Neuronal stem cell (in vitro differentiated cells): ENCODE data around the gene RBM6.

Source experiments
- DNase-seq: peaks from one replicate; pipeline ENCODE4 v3.0.0-alpha.2; 2013; ENCODE audit warnings: low spot score
- H2AFZ ChIP-seq: one replicate; pipeline ENCODE4 v1.6.1; 2013; ENCODE audit warnings: mild to moderate bottlenecking, low read length, inconsistent platforms
- H2AK5ac ChIP-seq: 2 replicates; pipeline ENCODE4 v1.6.1; 2013; ENCODE audit warnings: low read depth, mild to moderate bottlenecking, inconsistent platforms, low read length, moderate library complexity, mixed read lengths
- H2BK120ac ChIP-seq: 2 replicates; pipeline ENCODE4 v1.6.1; 2013; ENCODE audit warnings: low read depth, mild to moderate bottlenecking, inconsistent platforms, low read length, moderate library complexity, mixed read lengths
- H2BK12ac ChIP-seq: one replicate; pipeline ENCODE4 v1.6.1; 2013; ENCODE audit warnings: low read length, inconsistent platforms
- H2BK15ac ChIP-seq: 2 replicates; pipeline ENCODE4 v1.6.1; 2013; ENCODE audit warnings: mild to moderate bottlenecking, low read length, inconsistent platforms, mixed read lengths
- H2BK5ac ChIP-seq: one replicate; pipeline ENCODE4 v1.6.1; 2013; ENCODE audit warnings: inconsistent platforms, mild to moderate bottlenecking, low read length, moderate library complexity
- H3K14ac ChIP-seq: one replicate; pipeline ENCODE4 v1.6.1; 2013; ENCODE audit warnings: low read length, inconsistent platforms
- H3K18ac ChIP-seq: 2 replicates; pipeline ENCODE4 v1.6.1; 2013; ENCODE audit warnings: low read length, inconsistent platforms
- H3K23ac ChIP-seq: 2 replicates; pipeline ENCODE4 v1.6.1; 2013; ENCODE audit warnings: low read depth, mild to moderate bottlenecking, mixed read lengths, low read length, inconsistent platforms; ENCODE audit not compliant: poor library complexity
- H3K27ac ChIP-seq: replicated peaks from 3 replicates; pipeline ENCODE4 v1.5.1; 2013; ENCODE audit warnings: low read length, inconsistent platforms
- H3K27me3 ChIP-seq, 3 experiments: 2 replicates each; pipeline ENCODE4 v1.6.1; 2013; ENCODE audit warnings: low read length in 3 of 3, mild to moderate bottlenecking in 2 of 3, inconsistent platforms in 1 of 3, low read depth in 1 of 3, mixed read lengths in 1 of 3, moderate library complexity in 1 of 3; ENCODE audit not compliant: control insufficient read depth in 3 of 3, insufficient read depth in 3 of 3
- H3K36me3 ChIP-seq, 2 donors: replicated peaks in 1 of 2; 2 replicates each; pipeline ENCODE4 v1.6.1; 2013; ENCODE audit warnings: low read length in 2 of 2; ENCODE audit not compliant: control insufficient read depth in 2 of 2, insufficient read depth in 2 of 2
- H3K4ac ChIP-seq: 2 replicates; pipeline ENCODE4 v1.6.1; 2013; ENCODE audit warnings: inconsistent platforms, mild to moderate bottlenecking, low read length, moderate library complexity
- H3K4me1 ChIP-seq, 2 donors: 1 replicate in 1 of 2; 2 replicates in 1 of 2; pipeline ENCODE4 v1.6.1; 2013; ENCODE audit warnings: low read length in 2 of 2, low read depth in 1 of 2; ENCODE audit not compliant: control insufficient read depth in 2 of 2, insufficient read depth in 1 of 2
- H3K4me2 ChIP-seq: one replicate; pipeline ENCODE4 v1.6.1; 2013; ENCODE audit warnings: mild to moderate bottlenecking, low read length, inconsistent platforms; ENCODE audit not compliant: insufficient read depth, poor library complexity, severe bottlenecking
- H3K4me3 ChIP-seq, 2 donors: 2 replicates each; pipeline ENCODE4 v1.5.1; 2013; ENCODE audit warnings: low read length in 2 of 2, mild to moderate bottlenecking in 2 of 2, inconsistent platforms in 1 of 2, moderate library complexity in 1 of 2
- H3K79me1 ChIP-seq: one replicate; pipeline ENCODE4 v1.6.1; 2013; ENCODE audit warnings: low read depth, mild to moderate bottlenecking, inconsistent platforms, low read length, moderate library complexity
- H3K9ac ChIP-seq: one replicate; pipeline ENCODE4 v1.6.1; 2013; ENCODE audit warnings: mild to moderate bottlenecking, low read depth, low read length, inconsistent platforms; ENCODE audit not compliant: poor library complexity
- H3K9me3 ChIP-seq, 2 donors: replicated peaks in 1 of 2; 2 replicates each; pipeline versions ENCODE3 to v1.6.1; 2013; ENCODE audit warnings: low read length in 2 of 2, mild to moderate bottlenecking in 2 of 2, inconsistent platforms in 1 of 2, low read depth in 1 of 2, mixed read lengths in 1 of 2, moderate library complexity in 1 of 2; ENCODE audit not compliant: control insufficient read depth in 2 of 2, insufficient read depth in 1 of 2
- H4K8ac ChIP-seq: one replicate; pipeline ENCODE4 v1.6.1; 2013; ENCODE audit warnings: low read depth, mild to moderate bottlenecking, inconsistent platforms, low read length, moderate library complexity
- H4K91ac ChIP-seq: one replicate; pipeline ENCODE4 v1.6.1; 2013; ENCODE audit warnings: low read length, low read depth, mild to moderate bottlenecking, inconsistent platforms; ENCODE audit not compliant: poor library complexity
- WGBS, 2 donors: extraction: QIAGEN DNeasy Blood & Tissue Kit; methylation state at CpG; one replicate each; pipeline ENCODE4 v1.1.7; 2013; ENCODE audit warnings: missing lambda C conversion rate in 2 of 2, mixed read lengths in 1 of 2; ENCODE audit not compliant: insufficient read length in 2 of 2, insufficient replicate concordance in 1 of 2; ENCODE audit errors: extremely low coverage in 2 of 2; 5-methylcytosine and 5-hydroxymethylcytosine counted together

RBM6 gene

DNA sequence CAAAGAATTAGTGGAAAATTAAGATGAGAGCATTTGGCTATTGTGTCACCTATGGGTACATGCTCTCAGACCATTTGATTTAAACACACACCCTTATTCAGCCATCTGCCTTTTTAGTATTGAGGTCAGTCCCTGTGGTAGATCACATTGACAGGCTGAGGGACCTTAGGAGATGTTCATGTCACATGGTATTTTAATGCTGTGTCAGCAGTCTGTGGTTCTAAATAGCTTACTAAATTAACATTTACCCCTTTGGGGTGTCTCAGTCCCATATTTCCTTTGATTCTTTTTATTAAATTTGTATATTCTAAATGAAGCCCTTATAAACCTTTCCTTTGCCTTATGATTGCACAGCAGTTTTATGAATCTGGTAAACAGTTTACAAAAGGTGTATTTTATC lies 151.0 kb downstream of the RBM6 start:
- no peak overlapping the region for H3K27ac ChIP-seq
- H3K36me3 ChIP-seq: peaks cover 28 to 61% of the 10 kb centered on the region in 2 donors

GRCh38 chr3:50095352-50095998 lies 155.5 kb downstream of the RBM6 start:
- no peak overlapping the region for H4K91ac ChIP-seq
- no CpG with 5 or more reads among the region's 5 CpGs for WGBS, 2 donors
- H3K4me2 ChIP-seq: no peak overlapping the region
- no peak overlapping the region for H3K27ac ChIP-seq
- no peak overlapping the region for H2AFZ ChIP-seq
- H4K8ac ChIP-seq: no peak overlapping the region
- H3K4ac ChIP-seq: no peak overlapping the region
- peaks cover 2 to 5% of the 10 kb centered on the region in 2 donors for H3K4me1 ChIP-seq
- H2BK5ac ChIP-seq: no peak overlapping the region
- no peaks in the 10 kb centered on the region for H3K27me3 ChIP-seq
- no peak for DNase-seq
- no peak overlapping the region for H2BK15ac ChIP-seq
- peaks cover 49 to 99% of the 10 kb centered on the region in 2 donors for H3K36me3 ChIP-seq
- H3K23ac ChIP-seq: no peak overlapping the region
- peaks cover 5% of the 10 kb centered on the region for H3K79me1 ChIP-seq
- no peak overlapping the region for H2AK5ac ChIP-seq
- H3K18ac ChIP-seq: no peak overlapping the region
- no peak overlapping the region for H3K14ac ChIP-seq
- no peak overlapping the region for H2BK120ac ChIP-seq
- H3K9me3 ChIP-seq: no peaks in the 10 kb centered on the region
- no peak overlapping the region for H3K9ac ChIP-seq
- no peak overlapping the region for H2BK12ac ChIP-seq
- no peak overlapping the region for H3K4me3 ChIP-seq

More for the DNA sequence above, 151.0 kb downstream of the RBM6 start:
- no peak overlapping the region for H2AK5ac ChIP-seq
- no peak overlapping the region for H2AFZ ChIP-seq
- H3K9ac ChIP-seq: no peak overlapping the region
- H3K23ac ChIP-seq: no peak overlapping the region
- no peak overlapping the region for H3K14ac ChIP-seq
- no peak overlapping the region for H2BK120ac ChIP-seq
- H4K8ac ChIP-seq: no peak overlapping the region
- no peak overlapping the region for H3K4ac ChIP-seq
- H2BK5ac ChIP-seq: no peak overlapping the region
- H4K91ac ChIP-seq: no peak overlapping the region
- peaks cover 0 to 2% of the 10 kb centered on the region in 2 donors for H3K9me3 ChIP-seq
- peaks cover 5% of the 10 kb centered on the region for H3K79me1 ChIP-seq
- H3K18ac ChIP-seq: no peak overlapping the region
- H3K4me1 ChIP-seq: peaks cover 0 to 10% of the 10 kb centered on the region in 2 donors
- no peak overlapping the region for H3K4me2 ChIP-seq
- H2BK12ac ChIP-seq: no peak overlapping the region
- DNase-seq: no peak
- no peaks in the 10 kb centered on the region for H3K27me3 ChIP-seq
- no peak overlapping the region for H2BK15ac ChIP-seq
- H3K4me3 ChIP-seq: peak overlapping the region in 1 of 2 donors; percentile 78

- no peak overlapping the region for H3K23ac ChIP-seq
- no peak overlapping the region for H2BK120ac ChIP-seq
- no peak overlapping the region for H3K4ac ChIP-seq
- H3K36me3 ChIP-seq: peaks cover 54 to 100% of the 10 kb centered on the region in 2 donors
- no peak overlapping the region for H2BK12ac ChIP-seq
- H3K4me2 ChIP-seq: no peak overlapping the region
- H3K27me3 ChIP-seq: no peaks in the 10 kb centered on the region
- no peak overlapping the region for H2AK5ac ChIP-seq
- H3K18ac ChIP-seq: no peak overlapping the region
- H3K4me3 ChIP-seq: no peak overlapping the region
- no peak overlapping the region for H3K14ac ChIP-seq
- peaks cover 0 to 2% of the 10 kb centered on the region in 2 donors for H3K4me1 ChIP-seq
- H2AFZ ChIP-seq: no peak overlapping the region
- H4K8ac ChIP-seq: no peak overlapping the region
- no peaks in the 10 kb centered on the region for H3K9me3 ChIP-seq
- no peak overlapping the region for H2BK5ac ChIP-seq
- no CpG with 5 or more reads among the region's 5 CpGs for WGBS, 2 donors
- no peak overlapping the region for H4K91ac ChIP-seq
- no peak overlapping the region for H2BK15ac ChIP-seq
- no peak for DNase-seq
- peaks cover 5% of the 10 kb centered on the region for H3K79me1 ChIP-seq
- H3K9ac ChIP-seq: no peak overlapping the region
- H3K27ac ChIP-seq: peak overlapping the region; percentile 2
These were observed 160.4 kb downstream of the RBM6 start for GRCh38 chr3:50100386-50100785.

- WGBS, 2 donors: no CpG with 5 or more reads among the region's 4 CpGs
- no peak overlapping the region for H3K4me2 ChIP-seq
- no peak overlapping the region for H3K27ac ChIP-seq
These were observed 161.3 kb downstream of the RBM6 start for GRCh38 chr3:50100956-50101845.

More at GRCh38 chr3:50100956-50101845, 161.3 kb downstream of the RBM6 start:
- H2BK12ac ChIP-seq: no peak overlapping the region
- DNase-seq: no peak
- H3K4me1 ChIP-seq: peaks cover 0 to 2% of the 10 kb centered on the region in 2 donors
- peaks cover 52 to 100% of the 10 kb centered on the region in 2 donors for H3K36me3 ChIP-seq
- H3K9ac ChIP-seq: no peak overlapping the region
- no peak overlapping the region for H3K18ac ChIP-seq
- H3K27me3 ChIP-seq: no peaks in the 10 kb centered on the region
- H2BK15ac ChIP-seq: no peak overlapping the region
- peaks cover 4% of the 10 kb centered on the region for H3K79me1 ChIP-seq
- H3K4me3 ChIP-seq: no peak overlapping the region
- no peak overlapping the region for H4K8ac ChIP-seq
- no peak overlapping the region for H4K91ac ChIP-seq
- no peak overlapping the region for H3K14ac ChIP-seq
- H2BK5ac ChIP-seq: no peak overlapping the region
- no peaks in the 10 kb centered on the region for H3K9me3 ChIP-seq
- H3K23ac ChIP-seq: no peak overlapping the region
- H2AFZ ChIP-seq: no peak overlapping the region
- H3K4ac ChIP-seq: no peak overlapping the region
- no peak overlapping the region for H2AK5ac ChIP-seq
- H2BK120ac ChIP-seq: no peak overlapping the region
